GM18498 (cell line): ENCODE measurements around the gene COL5A1.

ENCODE experiments used
- ATAC-seq: cut with Tn5 transposase; IDR thresholded peaks from one replicate; pipeline ENCODE4 v1.9.1; 2021; ENCODE audit warnings: mild to moderate bottlenecking, moderate library complexity; ENCODE audit not compliant: unreplicated experiment

The COL5A1 gene

GRCh38 chr9:134830126-134830525, 188.5 kb downstream of the COL5A1 start:
- no peak for ATAC-seq

GRCh38 chr9:134830926-134831720, 189.5 kb downstream of the COL5A1 start:
- no peak for ATAC-seq

GRCh38 chr9:134832471-134832870, 190.9 kb downstream of the COL5A1 start:
- no peak for ATAC-seq

DNA sequence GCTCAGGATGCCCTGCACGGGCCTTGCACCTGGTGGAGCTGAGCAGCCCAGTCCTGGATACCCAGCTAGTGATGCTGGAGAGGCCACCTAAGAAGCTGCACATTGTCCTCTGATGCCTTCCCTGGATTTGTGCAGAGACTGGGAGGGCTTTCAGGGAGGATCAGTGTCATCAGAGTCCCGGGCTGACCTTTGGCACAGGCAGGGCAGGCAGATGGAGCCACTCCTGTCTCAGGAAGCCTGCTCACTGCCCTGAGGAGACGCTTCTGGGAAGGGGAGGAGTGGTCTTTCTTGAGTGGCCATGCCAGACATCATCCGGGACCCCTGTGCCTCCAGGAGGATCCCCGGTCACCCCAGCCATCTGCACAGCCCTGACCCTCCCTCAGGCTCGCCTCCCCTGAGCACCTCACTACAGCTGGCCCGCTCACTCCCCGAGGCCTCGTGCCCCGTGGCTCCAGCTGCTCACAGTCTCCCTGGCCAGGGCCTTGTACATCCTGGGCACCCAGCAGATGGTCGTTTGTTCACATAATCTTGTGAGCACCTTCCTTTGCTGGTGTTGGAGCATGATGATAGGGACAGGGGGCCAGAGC, 191.8 kb downstream of the COL5A1 start:
- no peak for ATAC-seq

- ATAC-seq: no peak
Measured at GRCh38 chr9:134834217-134834956, 192.8 kb downstream of the COL5A1 start.

DNA sequence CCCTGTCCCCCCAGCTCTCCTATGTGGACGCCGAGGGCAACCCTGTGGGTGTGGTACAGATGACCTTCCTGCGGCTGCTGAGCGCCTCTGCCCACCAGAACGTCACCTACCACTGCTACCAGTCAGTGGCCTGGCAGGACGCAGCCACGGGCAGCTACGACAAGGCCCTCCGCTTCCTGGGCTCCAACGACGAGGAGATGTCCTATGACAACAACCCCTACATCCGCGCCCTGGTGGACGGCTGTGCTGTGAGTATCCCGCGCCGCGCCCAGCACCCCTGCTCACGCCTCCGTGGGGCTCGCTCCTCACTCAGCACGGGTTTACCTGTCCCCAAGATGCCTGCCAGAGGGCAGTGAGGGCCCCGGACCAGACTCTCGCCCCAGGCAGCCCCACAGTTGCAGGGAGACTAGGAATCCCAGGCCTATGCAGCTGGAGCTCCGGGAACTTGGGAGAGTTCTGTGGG, 193.4 kb downstream of the COL5A1 start:
- ATAC-seq: no peak

GRCh38 chr9:134835448-134835847, 193.8 kb downstream of the COL5A1 start:
- ATAC-seq: no peak

DNA sequence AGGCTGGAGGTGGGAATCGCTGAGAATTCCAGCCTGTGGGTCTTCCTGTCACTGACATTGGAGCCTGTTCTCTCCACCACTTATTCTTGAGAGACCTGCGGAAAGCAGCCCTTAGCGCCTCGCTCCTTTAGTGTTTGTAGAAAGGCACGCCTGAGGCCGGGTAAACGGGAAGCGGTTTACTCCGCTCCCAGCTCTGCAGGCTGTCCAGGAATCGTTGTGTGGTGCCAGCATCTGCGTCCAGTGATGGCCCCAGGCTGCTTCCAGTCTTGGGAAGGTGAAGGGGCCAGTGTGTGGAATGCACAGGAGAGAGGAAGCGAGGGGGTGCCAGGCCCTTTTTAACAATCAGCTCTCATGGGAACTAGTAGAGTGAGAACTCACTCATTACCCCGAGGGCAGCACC, 194.4 kb downstream of the COL5A1 start:
- ATAC-seq: no peak

GRCh38 chr9:134836406-134836970, 194.9 kb downstream of the COL5A1 start:
- no peak for ATAC-seq

DNA sequence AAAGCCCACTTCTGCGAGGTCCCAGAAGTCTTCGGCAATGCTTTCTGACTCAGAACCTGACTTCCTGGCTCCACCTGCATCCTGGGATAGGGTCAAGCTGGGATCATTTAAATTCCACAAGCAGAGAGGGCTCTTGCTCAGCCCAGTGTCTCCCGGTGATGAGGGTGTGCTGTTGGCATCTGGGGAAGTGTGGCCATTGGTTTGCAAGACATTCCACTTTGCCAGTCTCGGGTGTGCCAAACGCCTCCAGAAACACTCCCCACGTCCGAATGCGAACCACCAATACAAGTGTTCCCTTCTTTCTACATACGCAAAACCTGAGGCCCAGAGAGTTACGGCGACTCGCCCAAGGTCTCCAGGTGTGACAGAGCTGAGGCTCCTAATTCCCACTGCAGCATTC, 195.9 kb downstream of the COL5A1 start:
- ATAC-seq: no peak

DNA sequence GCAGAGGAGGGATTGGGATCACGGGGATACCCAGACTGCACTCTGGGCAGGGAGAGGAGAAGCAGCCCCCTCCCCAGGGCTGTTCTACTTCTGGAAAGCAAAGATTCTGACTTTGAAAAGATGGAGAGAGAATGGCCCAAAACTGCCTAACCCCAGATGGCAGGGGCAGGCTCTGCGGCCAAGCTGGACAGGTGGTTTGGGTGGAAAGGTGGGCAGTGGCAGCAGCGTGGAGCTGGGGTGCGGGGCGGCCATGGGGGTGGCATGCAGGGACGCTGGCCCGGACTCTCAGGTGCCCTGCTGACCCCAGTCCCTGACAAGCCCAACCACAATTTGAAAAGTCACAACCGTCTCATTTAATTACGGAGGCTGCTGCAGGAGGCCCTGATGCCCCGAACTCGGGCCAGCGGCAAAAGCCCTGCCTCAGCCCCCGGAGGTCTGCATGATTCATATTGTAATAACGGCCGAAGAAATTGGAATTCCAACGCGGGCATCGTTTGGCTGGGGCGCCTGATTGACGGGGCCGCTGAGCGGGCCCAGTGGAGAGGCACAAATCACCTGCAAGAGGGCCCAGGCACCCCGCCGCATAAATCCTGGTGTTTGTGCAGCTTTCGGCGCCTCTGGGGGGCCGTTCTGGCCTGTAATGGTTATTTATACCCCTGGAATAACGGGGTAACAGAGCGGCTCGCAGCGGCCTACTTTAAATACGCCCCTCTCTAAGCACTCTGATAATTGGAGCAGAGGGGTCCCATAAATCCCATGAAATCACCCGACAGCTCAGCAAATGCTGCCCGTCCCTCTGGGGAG, 197.2 kb downstream of the COL5A1 start:
- no peak for ATAC-seq

- no peak for ATAC-seq
Measured at GRCh38 chr9:134839455-134840125, 198.0 kb downstream of the COL5A1 start.

DNA sequence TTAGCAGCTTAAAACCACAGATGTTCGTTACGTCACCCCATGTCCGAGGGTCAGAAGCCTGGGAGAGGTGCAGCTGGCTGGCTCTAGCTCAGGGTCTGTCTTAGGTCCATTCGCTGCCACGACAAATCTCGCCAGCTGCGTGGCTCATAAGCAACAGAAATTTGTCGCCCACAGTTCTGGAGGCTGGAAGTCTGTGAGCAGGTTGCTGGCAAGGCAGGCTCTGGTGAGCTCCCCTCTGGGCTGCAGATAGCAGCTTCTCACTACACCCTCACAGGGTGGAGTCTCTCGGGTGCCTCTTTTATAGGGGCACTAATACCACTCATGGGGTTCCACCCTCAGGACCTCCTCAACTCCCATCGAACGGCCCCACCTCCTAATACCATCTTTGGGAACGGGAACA, 198.9 kb downstream of the COL5A1 start:
- ATAC-seq: no peak

GRCh38 chr9:134841180-134841904, 199.7 kb downstream of the COL5A1 start:
- ATAC-seq: no peak

- no peak for ATAC-seq
Measured at GRCh38 chr9:134842321-134842720, 200.7 kb downstream of the COL5A1 start.

DNA sequence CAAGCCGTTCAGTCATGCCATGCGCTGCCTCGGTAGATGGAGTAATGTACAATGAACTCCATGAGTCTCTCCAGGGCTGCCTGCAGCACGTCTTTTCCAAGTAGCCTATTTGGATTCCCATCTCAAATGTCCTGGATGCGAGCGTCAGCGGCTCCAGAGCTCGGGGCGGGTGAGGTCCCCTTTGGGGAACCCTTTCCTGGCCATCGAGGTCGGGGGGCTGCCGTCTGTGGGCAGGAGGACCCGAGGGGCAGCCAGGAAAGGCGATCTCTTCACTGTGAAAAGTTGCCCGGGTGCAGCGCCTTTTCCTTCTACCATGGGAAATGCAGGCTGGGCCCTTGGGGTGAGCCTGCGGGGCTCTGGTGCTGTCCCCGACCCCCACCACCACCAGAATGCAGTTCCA, 202.1 kb downstream of the COL5A1 start:
- no peak for ATAC-seq

GRCh38 chr9:134844821-134845220, 203.2 kb downstream of the COL5A1 start:
- ATAC-seq: no peak

GRCh38 chr9:134846187-134846586, 204.6 kb downstream of the COL5A1 start:
- ATAC-seq: no peak

GRCh38 chr9:134846699-134847098, 205.1 kb downstream of the COL5A1 start:
- no peak for ATAC-seq
